Stromal cell of bone marrow (primary cell): ENCODE data around the gene ATP1B2.
"Not testable (repeated sequence)": the region's sequence is repeated elsewhere in the genome, so short reads cannot be mapped to it uniquely, and the experiment has no call there.

Experiments
- DNase-seq: peaks from one replicate; pipeline ENCODE4 v3.0.0-alpha.2; 2012; ENCODE audit warnings: low read depth

Gene ATP1B2, protein sequence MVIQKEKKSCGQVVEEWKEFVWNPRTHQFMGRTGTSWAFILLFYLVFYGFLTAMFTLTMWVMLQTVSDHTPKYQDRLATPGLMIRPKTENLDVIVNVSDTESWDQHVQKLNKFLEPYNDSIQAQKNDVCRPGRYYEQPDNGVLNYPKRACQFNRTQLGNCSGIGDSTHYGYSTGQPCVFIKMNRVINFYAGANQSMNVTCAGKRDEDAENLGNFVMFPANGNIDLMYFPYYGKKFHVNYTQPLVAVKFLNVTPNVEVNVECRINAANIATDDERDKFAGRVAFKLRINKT

DNA sequence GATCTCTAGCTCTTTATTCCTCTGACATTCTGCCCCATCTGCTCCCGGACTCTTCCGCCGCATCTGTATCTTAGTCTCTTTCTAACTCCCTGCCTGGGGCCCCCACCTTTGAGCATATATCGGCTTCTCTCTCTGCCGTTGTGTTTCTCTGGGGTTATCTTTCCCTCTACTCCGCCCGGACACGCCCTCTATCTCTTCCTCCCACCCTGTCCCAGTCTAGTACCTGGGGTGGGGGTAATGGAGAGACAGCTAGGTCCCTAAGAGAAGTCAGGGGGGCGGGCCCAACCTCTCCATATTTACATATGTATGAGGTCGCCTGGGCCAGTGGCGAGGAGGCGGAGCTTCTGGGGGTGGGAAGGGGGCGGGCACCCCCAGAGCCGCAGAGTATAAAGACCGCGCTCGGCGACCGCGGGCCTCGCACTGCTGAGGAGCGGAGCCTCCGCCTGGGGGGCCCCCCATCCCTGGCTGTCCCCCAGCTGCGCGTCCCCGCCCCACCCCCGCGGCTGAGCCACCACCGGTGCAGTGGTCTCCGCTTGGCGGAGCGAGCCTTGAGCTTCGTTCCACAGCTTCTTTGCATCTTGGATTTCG, at the start of gene ATP1B2:
TSS of gene ATP1B2 (plus strand) at position 418 of the 588 bp plus-strand sequence. CDS start 593 bp downstream, outside the sequence.
- no peak for DNase-seq

DNA sequence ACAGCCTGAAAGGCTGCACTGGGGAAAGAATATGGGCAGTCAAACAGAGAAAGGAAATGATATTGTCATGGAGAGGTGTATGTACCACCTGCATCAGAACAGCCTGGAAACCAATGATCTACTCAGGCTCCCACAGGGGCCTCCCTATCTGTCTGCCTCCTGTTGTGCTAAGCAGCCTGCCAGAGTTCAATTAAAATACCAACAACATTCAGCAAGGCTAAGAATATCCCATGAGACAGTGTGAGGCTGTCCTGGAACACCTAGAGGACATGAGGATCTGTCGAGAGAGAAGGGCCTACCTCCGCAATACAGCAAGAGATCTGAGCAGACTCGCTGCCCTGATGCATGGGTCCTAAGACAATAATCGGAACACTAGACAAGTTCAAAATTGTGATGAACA, 44.4 kb upstream of the ATP1B2 start:
- no peak for DNase-seq

DNA sequence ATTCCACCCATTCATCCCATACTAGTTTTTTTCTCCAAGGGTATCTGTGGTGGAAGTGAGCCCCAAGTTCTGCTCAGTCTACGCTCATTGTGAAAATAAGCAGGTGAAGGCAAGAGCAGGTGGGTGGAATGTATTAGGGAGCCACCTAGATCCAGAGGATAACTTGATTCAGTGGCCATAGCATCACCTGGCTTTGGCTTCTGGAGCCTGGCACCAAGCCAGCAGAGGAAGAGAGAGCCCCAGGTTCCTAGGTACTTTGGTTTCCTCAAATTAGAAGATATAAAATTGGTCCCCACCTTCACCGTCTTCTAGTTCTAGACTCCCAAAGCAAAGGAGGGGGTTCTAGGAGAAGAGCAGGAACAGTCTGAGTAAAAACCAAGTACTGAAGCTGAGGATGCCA, 40.1 kb upstream of the ATP1B2 start:
- no peak for DNase-seq

DNA sequence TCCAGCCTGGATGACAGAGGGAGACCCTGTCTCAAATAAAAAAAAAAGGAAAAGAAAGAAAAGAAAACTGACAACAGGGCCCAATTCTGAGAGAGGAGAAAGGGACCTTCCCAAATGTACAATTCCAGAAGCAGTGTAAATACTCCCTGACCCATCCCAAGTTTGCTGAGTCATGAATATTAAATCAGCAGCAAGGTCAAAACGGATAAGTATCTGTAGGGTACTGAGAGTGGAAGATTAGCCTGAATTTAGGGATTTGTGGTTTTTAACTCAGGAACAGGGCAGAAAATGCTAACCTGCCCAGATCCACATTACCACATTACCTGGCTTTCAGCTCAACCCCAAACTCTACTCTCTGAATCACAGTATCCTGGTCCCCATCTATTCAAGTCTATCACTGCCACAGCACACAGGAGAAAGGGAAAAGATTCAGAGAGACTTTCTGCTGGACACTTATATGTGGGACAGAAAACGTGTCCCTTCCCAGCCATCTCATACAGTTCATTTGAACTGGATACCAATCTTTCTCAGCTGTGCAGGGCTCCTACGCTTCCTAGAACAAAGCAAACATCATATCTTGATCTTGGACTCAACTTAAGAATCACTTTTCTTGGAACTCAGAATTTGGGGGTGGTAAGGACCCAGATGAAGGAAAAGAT, 39.0 kb upstream of the ATP1B2 start:
- no peak for DNase-seq

DNA sequence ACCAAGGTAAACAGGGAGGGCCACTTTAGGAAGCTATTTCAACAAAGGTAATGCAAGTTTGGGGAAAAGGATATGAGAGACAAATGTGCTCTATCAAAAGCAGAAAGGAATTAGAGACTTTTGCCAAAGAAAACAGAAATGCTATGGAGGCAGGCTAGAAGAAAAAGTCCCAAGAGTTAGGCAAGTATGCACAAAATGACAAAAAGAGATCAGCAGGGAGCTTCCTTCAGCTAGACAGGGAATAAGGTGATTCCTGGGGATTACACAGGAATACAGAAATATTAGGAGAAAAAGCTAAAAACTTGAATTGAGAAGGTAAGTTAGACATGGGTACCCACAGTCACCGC, 38.5 kb upstream of the ATP1B2 start:
- DNase-seq = no peak

DNA sequence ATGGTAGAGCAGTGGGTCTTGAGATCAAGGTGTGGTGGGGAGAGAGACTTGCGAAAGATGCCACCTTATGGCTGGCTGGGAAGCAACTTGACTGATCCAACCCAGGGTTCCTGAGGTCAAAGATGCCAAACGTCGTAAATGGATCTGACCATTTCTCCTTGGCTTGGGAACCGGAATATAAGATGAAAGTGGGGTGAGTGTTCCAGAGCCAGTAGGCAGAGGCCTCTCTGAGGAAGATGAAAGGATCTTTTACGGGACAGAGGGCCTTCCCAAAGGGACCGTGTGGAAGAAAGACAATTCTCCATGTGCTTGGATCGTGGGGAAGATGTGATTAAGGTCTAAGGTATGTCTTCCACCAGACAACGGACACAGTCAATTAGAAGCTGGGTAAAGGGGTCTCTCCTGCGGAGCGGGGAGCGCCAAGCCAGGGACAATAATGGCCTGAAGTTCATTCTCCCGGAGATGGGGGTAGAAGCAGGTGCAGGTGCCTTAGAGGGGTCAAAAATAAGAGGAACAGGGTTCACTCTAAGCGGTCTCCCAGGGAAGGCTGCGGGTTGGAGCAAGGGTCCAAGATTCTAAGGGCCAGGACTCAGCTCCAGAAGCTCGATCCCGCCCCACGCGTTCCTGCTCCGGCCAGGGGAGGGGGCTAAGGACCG, 36.8 kb upstream of the ATP1B2 start:
- no peak for DNase-seq

DNA sequence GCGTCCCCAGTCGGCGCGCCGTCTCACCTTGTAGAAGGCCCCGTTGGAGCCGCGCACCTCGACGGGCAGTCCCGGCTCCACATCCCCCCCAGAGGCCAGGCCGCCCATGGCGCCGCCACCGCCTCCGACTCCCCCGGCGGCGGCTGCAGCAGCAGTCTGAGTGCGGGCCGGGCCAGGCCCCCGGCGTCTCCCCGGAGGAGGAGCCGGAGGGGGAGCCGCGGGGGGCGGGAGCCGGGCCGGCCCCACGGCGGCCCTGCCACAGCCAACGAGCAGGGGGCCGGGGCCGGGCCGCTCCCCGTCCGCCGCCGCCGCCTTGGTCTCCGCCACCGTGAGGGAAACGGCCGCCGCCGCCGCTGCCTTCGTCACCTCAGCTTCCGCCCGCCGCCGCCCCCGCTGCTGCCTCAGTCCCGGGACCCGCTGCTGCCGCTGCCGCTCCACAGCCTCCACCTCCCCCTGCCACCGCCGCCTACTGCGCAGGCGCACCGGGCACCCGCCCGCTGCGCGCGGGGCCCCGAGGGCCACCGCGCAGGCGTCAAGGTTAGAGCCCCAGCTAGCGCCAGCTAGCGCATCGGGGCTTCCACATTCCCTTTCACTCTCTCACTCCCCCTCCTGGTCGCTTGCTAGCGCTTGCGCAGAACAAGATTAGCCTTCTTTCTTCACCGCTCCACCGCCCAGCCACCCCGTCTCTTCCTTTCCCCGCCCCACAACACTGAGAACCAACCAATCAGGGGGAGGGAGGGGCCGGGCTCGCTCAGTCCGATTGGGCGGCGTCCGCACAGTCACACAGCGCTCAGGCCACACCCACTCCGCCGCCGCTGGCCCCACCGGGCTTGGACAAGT, 36.1 kb upstream of the ATP1B2 start, which contains the start of gene FXR2:
TSS of gene FXR2 (minus strand) at position 473 of the 840 bp plus-strand sequence. CDS start at position 108, 365 bp downstream.
- DNase-seq = peak; percentile 99

DNA sequence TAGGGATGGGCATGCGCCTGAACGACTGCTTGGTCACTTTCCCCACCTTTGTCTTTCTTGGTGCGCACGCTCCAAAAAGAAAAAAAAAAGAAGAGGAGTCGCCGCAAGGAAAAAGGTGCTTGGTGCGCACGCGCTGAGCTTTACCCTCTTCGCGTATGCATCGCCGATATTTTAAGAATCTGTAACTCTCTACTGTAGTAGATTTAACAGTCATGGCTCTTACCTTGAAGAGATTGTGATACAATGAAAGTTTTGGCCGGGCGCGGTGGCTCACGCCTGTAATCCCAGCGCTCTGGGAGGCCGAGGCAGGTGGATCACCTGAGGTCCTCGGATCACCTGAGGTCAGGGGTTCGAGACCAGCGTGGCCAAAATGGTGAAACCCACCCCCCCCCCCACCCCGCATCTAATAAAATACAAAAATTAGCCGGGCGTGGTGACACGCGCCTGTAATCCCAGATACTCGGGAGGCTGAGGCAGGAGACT, 35.4 kb upstream of the ATP1B2 start:
- no peak for DNase-seq

DNA sequence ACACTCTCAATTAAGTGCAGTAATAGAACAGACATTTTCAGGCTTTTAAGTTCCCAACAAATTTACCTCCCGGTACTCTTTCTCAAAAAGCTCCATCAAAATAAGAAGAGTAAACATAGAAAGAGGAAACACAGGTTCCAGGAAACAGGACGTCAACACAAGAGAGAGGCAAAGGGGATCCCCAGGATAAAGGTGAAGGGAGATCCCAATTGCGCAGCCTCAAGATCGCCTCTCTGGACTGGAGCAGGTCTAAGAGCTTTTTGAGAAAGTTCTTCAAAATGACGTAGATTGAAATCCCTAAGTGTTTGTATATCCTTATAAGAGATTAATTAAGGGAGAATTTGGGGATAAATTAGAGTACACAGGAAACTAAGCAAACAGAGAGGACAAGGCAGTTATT, 32.1 kb upstream of the ATP1B2 start:
- DNase-seq = no peak

DNA sequence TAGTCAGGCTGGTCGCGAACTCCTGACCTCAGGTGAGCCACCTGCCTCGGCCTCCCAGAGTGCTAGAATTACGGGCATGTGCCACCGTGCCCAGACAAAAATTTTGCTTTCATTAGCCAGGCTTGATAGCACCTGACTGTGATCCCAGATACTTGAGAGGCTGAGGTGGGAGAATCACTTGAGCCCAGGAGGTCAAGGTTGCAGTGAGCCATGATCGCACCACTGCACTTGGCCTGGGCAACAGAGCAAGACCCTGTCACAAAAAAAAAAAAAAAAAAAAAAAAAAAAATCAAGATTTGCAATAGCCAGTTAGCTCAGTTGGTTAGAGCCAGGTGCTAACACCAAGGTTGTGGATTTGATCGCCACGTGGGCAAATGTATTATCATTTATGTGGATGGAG, 29.9 kb upstream of the ATP1B2 start:
- no peak for DNase-seq

DNA sequence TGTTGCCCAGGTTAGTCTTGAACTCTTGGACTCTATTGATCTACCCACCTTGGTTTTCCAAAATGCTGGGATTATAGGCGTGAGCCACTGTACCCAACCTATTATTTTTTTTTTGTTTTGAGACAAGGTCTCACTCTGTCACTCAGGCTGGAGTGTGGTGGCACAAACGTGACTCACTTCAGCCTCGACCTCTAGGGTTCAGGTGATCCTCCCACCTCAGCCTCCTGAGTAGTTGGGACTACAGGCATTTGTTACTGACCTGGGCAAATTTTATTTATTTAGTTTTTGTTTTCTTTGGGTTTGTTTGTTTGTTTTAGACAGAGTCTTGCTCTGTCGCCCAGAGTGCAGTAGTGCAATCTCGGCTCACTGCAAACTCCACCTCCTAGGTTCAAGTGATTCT, 27.1 kb upstream of the ATP1B2 start:
- no peak for DNase-seq

DNA sequence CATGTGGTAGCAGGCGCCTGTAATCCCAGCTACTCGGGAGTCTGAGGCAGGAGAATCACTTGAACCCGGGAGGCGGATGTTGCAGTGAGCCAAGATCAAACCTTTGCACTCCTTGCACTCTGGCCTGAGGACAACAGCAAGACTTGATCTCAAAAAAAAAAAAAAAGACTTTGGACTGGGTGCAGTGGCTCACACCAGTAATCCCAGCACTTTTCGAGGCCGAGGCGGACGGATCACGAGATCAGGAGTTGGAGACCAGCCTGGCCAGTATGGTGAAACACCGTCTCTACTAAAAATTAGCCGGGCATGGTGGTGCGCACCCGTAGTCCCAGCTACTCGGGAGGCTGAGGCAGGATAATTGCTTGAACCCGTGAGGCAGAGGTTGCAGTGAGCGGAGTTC, 25.0 kb upstream of the ATP1B2 start:
- not testable (repeated sequence) for DNase-seq

DNA sequence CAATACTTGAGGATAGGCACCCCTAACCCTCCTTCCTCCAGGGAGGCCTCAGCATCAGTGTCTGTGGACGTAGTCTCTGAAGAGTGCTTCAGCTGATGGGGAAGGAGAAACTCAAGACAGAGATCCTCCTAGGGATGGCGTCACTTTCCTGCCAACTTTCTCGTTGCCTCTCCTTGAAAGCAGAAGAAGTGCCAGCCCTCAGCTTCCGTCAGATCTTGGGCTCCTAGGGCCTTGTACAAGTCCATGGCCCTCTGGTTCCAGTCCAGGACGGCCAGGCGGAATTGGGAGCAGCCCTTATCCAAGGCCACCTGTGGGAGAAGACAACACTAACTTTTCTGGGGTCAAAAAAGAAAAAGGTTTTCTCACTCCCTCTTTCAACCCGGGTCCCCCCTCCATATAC, 24.4 kb upstream of the ATP1B2 start:
- DNase-seq = no peak

DNA sequence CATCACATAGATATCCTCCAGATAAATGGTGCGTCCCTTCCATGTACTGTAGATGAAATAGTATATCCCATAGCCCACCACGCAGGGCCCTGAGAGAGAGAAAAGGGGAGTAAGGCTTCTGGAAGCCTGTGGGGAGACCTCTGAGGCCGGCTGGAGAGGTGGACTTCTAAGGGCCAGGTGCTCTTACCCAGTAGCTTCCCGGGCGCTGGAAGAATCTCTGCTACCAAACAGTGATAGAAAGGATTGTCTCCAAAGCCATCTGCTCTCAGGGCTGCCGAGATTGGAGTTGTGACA, 23.8 kb upstream of the ATP1B2 start:
- DNase-seq = no peak

DNA sequence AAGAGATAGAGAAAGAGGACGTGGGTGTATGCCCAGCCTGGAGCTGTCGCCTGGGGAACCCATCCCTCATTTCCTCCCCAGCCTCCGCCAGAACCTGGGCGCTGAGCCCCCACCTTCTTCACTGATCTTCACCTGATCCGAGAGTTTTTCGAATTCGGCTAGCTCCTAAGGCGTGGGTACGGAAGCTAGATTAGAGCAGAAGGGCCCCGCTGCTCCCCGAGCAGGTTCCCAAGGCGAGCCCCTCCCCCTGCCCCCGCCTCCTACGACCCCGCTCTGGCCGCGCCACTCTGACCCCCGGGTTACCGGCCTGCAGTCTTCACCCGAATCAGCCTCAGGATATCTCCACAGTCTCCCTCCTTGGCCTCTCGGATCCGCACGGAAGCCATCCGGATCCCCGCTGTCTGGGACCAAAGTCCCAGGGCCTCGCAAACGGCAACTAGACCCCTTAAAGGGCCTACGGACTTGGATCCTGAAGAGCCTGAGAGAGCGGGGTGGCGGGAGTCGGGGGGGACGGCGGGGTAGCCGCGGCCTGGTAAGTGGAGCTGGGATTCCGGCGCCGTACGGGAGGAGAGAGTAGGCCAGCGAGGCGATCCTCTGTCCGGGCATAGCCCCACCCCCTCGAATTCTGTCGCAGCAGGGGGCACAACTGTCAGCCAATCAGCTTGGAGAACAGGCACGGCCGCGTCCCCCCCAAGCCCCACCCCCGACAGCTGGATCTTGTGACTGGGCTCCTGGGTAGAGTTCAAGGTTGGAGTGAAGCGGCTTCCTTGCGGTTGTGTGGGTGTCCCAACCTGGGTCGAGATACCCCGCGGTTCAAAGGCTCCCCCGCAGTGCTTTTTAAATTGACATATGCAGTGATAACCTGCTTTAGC, 23.2 kb upstream of the ATP1B2 start, which contains the start of gene SAT2:
TSS of gene SAT2 (minus strand) at position 572 of the 872 bp plus-strand sequence. CDS start at position 386, 186 bp downstream.
- peak; percentile 91 for DNase-seq

DNA sequence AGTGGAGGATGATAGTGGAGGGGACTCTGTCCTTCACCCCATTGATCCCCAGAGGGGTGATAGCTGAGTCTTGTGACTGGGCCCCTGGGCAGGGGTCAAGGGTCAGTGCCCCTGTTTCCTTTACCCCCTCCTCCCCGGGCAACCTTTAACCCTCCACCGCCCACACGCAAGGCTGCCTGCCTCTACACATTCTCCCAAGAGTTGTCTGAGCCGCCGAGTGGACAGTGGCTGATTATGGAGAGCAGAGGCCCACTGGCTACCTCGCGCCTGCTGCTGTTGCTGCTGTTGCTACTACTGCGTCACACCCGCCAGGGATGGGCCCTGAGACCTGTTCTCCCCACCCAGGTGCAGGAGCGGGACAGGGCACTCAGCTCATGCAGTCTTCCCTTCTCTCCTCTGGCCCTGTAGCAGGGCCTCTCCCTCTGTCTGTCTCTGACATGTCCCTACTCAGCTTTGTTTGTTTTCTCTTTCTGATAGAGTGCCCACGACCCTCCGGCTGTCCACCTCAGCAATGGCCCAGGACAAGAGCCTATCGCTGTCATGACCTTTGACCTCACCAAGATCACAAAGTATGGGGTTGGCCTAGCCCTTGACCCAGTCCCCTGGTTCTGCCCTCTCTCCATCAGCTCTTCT, 20.7 kb upstream of the ATP1B2 start, which contains the start of gene SHBG:
TSS of gene SHBG (plus strand) at position 197 of the 633 bp plus-strand sequence. CDS start at position 235, 38 bp downstream.
- DNase-seq = no peak

DNA sequence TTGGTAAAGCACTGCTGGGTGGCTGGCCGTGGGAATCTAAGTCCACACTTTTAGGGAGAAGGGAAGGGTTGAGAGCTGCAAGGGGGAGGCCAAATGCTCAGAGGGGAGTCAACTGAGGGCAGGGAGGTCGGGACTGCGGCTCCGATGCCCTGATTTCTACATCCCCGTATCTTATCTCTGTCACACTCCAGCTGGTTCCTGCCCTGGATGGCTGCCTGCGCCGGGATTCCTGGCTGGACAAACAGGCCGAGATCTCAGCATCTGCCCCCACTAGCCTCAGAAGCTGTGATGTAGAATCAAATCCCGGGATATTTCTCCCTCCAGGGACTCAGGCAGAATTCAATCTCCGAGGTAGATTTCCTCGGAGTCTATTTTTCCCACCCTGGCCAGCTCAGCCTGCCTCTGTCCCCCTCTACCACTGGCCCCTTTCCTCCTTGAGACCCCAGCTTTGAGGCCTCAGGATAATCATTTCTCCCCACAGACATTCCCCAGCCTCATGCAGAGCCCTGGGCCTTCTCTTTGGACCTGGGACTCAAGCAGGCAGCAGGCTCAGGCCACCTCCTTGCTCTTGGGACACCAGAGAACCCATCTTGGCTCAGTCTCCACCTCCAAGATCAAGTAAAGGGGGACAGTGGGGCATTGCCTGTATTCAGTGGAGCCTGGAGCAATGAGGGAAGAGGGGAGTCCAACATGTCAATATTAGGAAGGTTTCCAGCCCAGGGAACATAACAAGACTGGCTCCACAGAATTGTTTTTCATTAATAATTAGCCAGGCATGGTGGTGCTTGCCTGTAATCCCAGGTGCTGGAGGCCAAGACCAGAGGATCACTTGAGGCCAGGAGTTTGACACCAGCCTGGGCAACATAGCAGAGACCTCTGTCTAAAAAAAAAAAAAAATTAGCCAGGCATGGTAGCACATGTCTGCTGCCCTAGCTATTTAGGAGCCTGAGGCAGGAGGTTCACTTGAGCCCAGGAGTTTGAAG, 19.0 kb upstream of the ATP1B2 start:
- DNase-seq = no peak

DNA sequence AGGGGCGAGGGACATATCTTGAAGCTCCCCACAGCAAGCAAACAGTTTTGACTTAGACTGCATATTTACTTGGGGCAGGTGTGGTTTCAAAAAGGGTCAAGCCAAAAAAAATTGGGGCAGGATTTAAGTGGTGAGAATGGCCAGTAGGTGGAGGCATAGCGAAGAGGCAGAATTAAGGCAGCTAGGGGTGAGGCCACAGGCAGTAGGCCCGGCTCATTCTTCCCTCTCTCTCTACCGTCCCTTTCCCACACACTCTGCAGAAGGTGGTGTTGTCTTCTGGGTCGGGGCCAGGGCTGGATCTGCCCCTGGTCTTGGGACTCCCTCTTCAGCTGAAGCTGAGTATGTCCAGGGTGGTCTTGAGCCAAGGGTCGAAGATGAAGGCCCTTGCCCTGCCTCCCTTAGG, 18.2 kb upstream of the ATP1B2 start:
- no peak for DNase-seq

DNA sequence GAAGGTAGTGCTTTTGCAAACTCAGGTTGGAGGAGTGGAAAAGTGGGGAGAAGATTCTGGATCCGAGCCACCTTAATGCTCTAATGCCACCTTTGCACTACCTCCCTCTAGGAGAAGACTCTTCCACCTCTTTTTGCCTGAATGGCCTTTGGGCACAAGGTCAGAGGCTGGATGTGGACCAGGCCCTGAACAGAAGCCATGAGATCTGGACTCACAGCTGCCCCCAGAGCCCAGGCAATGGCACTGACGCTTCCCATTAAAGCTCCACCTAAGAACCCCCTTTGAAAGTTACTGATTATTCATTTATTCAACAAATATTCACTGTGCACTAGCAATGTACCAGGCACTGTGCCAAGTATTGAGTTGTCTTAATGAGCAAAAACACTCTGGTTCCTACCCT, 17.6 kb upstream of the ATP1B2 start:
- DNase-seq = no peak
